ENCODE measurements around the gene PTPRN2.
"Not testable (repeated sequence)": the region's sequence is repeated elsewhere in the genome, so short reads cannot be mapped to it uniquely, and the experiment has no call there.

The PTPRN2 gene

GRCh38 chr7:157726764-157727163 lies 860.9 kb downstream of the PTPRN2 start:
- no peak for DNase-seq (ENCODE audit: low read depth)

DNA sequence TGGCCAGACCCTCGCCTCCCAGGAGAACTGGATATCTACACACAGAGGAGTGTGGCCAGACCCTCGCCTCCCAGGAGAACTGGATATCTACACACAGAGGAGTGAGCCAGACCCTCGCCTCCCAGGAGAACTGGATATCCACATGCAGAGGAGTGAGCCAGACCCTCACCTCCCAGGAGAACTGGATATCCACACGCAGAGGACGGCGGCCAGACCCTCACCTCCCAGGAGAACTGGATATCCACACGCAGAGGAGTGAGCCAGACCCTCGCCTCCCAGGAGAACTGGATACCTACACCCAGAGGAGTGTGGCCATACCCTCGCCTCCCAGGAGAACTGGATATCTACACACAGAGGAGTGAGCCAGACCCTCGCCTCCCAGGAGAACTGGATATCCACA lies 862.3 kb downstream of the PTPRN2 start:
- not testable (repeated sequence) for DNase-seq (ENCODE audit: low read depth)

DNA sequence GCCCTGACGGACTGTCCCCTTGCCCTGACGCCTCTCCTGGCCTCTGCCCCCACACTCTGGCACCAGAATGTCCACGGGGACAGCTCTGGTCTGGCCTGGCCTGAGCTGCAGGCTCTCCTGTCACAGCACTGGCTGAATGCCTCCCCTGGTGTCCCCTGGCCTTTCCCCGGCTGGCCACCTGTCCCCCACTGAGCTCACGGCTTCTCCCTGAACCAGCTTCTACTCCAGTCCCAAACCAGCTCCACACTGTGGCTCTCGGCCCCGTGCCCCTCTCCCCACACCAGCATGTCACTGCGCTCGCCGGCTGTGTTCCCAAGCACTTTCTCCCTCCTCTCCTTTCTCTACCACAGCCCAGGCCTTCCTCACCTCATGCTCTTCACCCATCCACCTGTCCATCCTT lies 864.4 kb downstream of the PTPRN2 start:
- no peak for DNase-seq (ENCODE audit: low read depth)

DNA sequence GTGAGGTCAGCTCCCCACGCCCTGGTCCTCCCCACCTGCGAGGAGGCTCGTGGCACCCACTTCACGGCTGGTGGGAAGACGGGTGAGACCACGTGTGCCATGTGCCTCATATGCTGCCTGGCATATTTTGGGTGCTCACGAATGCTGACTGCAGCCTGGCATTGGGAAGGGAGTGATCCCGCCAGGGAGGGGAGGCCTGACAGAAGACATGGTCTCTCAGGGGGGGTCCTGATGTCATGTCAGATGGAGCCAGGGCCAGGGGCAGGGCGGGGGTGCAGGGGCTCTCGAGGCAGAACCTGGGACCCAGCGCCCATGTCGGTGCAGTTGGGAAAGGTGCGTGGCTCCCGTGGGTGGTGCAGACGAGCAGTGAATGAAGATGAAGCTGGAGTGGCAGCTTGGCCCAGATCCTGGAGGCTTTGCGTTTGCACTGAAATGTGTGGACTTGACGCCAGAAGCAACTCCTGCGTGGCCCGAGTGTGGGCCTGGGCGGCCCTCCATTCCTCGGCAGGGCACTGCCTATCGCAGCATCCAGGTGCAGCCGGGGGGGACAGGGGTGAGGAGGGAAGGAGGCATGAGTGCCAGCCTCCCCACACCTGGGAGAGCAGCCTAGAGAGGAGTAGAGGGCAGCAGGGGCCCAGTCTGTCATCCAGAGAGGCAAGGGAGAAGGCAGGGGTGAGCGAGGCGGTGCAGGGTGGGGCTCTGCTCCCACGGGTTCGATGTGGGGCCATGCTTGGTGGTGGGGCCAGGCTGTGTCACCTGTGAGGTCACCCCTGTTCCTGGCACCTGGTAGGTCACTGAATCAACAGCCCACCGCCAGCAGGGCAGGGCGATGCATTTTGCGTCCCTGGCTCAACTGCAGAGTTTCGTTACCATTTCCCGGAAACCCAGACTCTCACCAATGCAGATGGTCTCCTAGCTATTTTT lies 865.2 kb downstream of the PTPRN2 start:
- no peak for DNase-seq (ENCODE audit: low read depth)

DNA sequence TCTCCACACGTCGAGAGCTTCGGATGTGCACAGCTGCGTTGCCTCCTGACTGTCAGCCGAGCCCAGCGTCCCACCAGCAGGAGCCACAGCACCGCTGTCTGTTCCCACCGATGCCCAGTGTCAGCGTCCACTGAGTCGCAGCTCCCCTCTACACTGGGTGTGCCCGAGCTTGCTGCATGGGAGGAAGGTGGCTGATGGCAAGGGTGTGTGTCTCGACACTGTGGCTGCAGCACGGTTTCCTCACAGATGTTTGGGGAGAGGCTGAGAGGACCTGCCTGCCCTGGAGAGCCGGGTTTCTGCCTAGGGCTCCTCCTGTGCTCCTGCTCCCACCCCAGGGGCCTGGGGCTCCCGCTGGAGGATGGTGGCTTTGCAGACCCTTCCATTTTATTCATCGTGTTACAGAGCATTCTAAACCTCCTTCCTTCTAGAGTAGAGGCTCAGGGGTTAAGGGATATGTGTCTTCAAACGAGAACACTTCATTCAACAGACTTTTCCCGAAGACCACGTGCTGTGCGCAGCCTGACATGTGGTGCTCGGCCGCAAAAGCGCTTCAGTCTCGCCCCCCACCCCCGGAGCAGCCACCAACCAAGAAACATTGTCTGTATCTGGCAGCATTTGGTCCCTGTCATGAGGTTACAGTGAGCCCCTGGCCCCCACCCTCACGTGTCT lies 866.0 kb downstream of the PTPRN2 start:
- no peak for DNase-seq (ENCODE audit: low read depth)

DNA sequence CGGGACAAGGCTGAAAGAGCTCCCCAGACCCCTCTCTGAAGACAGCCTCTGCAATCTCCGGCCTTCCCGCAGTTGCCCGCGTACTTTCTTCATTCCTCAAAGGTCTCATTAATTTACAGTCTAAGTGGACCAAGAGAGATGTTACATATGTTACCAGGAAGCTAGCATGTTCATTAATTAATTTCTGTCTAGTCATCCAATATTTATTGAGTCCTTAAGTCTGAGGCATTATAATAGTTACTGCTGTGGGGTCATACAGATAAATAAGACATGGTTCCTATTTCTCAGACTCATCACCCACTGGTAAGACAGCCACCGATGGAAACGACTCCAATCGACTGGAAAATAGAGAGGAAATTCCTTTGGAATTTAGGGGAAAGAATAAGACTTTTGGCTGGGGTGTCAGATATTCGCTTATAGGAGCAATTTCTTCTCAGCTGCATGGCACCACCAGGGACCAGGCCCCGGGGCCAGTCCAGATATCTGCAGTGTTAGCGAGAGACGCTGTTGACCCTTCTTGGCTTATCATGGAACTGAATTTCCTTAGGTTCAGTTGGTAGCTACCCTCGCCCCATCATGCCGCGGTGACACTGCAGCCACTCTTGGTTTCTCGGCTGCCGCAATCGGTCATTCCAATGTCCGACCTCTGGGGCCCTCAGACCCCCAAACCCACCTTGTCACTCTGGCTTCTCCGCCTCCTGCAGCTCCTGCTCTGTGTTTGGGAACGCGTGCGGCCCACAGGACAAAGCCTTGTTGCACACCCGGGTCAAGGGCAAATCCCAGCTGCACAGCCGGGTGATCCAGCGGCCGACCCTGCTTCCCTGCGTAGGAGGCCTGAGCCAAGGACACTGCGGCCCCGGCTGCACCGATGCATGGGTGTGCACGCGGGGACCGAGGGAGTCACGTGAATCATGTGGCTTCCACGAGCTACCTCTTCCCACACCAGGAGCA lies 867.6 kb downstream of the PTPRN2 start:
- DNase-seq (ENCODE audit: low read depth) = no peak

- DNase-seq (ENCODE audit: low read depth) = no peak
Observed at GRCh38 chr7:157719008-157719682, 868.5 kb downstream of the PTPRN2 start.

DNA sequence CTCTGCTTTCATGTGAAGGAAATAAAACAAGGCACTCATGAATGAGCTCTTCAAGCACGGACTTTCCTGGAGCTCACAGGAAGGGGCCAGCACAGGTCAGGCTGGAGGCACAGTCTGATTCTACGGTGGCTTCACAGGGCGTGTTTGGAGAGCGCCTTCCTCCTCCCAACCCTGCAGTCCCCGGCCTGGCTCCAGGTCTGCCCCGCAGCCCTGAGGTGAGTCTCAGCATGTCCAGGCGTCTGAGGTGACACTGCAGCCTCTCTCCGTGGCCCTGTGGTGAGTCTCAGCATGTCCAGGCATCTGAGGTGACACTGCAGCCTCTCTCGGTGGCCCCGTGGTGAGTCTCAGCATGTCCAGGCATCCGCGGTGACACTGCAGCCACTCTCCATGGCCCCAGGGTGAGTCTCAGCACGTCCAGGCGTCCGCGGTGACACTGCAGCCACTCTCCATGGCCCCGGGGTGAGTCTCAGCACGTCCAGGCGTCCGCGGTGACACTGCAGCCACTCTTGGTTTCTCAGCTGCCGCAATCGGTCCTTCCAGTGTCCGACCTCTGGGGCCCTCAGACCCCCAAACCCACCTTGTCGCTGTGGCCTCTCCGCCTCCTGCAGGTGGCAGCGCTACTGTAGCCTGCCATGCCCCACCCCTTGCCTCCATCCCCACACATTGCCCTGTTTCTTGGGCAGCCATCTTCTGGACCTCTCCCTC lies 869.2 kb downstream of the PTPRN2 start:
- no peak for DNase-seq (ENCODE audit: low read depth)

DNA sequence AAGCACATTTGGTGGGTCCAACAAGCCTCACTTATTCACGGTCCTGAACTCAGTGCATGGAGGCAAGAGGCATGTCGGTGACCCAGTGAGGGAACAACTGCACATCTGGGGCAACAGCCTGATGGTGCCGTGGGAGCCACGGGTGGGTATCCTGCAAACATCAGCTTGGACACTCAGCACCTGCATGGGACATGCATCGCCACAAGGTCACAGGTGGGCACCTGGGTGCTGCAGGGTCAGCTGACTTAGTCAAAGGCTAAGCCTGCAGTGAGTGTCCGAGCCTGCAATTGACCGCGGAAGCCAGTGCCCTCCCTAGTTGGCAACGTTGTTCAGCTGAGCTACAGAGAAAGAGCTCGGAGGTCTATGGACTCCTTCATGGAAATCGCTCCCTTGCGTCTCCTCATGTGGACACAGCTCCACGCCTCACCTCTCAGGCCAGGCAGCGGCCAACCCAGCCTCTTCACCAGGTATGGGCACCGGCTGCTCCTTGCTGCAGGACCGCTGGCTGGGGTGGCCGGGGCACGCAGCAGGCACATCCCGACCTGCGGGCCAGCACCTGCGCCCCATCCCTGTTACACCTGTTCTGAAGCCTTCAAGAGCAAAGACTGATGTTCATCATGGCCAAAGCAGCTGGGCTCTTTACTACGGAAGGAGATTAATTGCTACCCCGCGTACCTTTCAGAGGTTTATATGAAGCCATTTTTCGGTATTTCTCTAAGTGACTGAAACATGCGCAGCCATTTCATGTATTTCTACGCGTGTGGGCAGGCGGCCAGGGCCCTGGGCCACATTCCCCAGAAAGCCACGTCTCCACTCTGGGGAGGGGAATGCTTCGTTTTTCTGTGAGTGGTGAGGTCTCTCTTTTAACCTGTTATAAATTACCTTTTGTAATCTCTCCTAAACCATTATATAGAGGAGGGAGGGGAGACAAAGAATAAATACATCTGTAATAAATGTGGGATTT lies 870.1 kb downstream of the PTPRN2 start:
- no peak for DNase-seq (ENCODE audit: low read depth)

DNA sequence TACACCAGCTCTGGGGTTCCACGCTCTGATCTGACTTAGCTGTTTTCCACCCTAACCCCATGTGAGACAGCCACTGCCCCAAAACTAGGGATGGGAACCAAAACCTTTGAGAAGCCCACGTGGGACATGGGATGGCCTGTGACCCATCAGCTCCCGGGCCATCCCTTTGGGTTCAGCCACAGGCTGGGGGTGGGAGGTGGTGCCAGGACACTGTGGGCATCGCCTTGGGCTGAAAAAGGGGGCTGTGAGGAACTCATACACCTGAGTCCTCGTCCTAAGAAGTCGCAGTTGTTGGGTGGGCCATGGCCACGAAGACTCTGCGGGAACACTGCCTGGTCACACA lies 871.7 kb downstream of the PTPRN2 start:
- no peak for DNase-seq (ENCODE audit: low read depth)

- DNase-seq (ENCODE audit: low read depth) = no peak
Observed at GRCh38 chr7:157715071-157715937, 872.3 kb downstream of the PTPRN2 start.

DNA sequence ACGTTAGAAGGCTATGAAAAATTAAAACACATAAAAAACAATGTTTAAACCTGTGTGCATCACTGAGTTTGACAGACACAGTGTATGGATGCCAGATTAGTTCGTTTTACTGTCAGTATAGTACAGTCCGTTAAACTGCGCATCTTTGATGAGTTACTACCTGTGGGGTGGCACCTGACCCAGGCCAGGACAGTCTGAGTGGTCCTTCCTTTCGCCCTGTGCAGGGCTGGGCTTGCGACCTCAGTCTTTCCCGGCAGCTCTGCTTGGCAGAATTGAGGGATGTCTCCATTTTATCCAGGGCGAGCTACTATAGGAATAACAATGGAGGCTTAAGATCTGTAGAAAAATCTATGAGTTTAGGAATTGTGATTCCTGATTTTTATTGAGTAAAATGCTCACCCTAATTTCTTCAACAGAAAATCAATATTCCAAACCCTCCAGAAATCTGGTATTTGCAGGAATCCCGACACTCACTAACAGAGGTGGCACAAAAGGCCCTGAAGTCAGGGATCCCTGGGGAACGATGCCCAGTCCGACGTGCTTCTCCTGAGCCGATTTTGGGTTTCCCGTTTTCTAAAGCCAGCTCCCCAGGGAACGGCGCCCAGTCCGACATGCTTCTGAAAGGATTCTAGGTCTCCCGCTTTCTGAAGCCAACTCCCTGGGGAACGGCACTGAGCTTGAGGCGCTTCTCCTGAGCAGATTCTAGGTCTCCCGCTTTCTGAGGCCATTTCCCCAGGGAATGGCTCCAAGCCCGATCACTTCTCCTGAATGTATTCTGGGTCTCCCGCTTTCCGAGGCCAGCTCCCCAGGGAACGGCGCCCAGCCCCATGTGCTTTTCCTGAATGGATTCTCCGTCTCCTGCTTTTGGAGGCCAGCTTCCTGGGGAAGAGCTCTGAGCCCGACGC lies 873.2 kb downstream of the PTPRN2 start:
- no peak for DNase-seq (ENCODE audit: low read depth)

GRCh38 chr7:157713591-157713990 lies 874.0 kb downstream of the PTPRN2 start:
- no peak for DNase-seq (ENCODE audit: low read depth)

DNA sequence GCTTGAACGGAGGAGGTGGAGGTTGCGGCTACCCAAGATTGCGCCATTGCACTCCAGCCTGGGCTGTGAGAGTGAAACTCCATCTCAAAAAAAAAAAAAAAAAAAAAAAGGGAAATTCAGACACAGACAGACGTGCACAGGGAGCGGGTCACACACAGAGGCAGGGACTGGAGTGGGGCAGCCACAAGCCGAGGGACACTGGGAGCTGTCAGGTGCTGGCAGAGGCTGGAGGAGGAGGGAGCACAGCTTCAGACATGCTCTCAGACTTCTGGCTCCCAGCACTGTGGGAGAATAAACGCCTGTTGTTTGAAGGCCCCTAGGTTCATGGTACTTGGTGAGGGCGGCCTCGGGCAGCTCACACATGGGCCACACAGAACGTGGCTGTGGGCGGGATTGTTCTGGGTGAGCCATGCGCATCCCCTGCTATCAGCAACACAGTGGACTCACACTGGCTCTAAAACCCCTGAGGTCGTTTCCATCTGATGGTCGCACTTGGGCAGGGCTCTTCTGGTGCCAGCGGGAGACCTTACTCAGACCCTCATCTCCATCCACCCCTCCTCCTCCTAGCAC lies 874.9 kb downstream of the PTPRN2 start:
- DNase-seq (ENCODE audit: low read depth) = no peak

- no peak for DNase-seq (ENCODE audit: low read depth)
Observed at GRCh38 chr7:157711353-157711888, 876.2 kb downstream of the PTPRN2 start.

DNA sequence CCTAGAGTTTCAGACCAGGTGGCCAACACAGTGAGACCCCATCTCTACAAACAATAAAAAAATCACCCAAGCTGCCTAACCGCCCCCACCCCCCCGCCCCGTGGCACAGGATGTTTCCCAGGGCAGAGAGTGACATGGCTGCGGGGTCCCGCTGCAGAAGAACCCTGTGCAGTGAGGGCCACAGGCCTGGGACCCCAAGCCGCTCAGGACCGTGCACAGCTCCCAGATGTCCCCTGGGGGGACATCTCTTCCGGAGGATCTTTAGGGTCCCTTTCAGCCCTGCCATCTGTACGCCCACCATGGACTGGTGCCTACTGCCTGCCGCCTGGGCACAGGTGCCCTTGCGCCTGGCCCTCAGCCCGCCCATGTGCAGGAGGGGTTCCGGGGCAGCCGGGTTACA lies 877.2 kb downstream of the PTPRN2 start:
- no peak for DNase-seq (ENCODE audit: low read depth)

GRCh38 chr7:157709531-157710251 lies 877.9 kb downstream of the PTPRN2 start:
- no peak for DNase-seq (ENCODE audit: low read depth)

Measured in CMK (cell line).